COLO668 (cell line): ENCODE measurements around the gene SERPINA9.
"Not testable (repeated sequence)": the region's sequence is repeated elsewhere in the genome, so short reads cannot be mapped to it uniquely, and the experiment has no call there.

ENCODE experiments used
- DNase-seq: peaks from one replicate; lab custom pipeline; 2025; ENCODE audit not compliant: unreplicated experiment; lab: John Stamatoyannopoulos, UW

Gene SERPINA9, protein sequence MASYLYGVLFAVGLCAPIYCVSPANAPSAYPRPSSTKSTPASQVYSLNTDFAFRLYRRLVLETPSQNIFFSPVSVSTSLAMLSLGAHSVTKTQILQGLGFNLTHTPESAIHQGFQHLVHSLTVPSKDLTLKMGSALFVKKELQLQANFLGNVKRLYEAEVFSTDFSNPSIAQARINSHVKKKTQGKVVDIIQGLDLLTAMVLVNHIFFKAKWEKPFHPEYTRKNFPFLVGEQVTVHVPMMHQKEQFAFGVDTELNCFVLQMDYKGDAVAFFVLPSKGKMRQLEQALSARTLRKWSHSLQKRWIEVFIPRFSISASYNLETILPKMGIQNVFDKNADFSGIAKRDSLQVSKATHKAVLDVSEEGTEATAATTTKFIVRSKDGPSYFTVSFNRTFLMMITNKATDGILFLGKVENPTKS

DNA sequence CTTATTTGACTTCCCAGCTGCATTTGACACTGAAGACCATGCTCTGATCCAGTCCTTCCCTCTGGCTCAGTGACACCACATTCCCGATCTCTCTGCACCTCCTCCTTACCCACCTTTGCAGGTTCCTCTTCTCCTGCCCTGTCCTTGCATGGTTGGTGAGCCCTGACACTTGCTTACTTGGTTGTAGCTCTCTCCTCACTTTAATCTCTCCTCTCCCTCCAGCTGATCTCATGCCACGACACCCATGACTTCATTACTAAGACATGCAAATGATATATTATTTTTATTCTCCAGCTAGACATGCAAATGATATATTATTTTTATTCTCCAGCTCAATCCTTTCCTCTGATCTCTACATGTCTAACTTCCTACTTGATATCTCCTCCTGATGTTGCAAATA, at the start of gene SERPINA9:
Gene SERPINA9 (minus strand): TSS at position 175 of the 400 bp plus-strand sequence. CDS start 6,357 bp downstream, outside the sequence.
- DNase-seq, result no peak

DNA sequence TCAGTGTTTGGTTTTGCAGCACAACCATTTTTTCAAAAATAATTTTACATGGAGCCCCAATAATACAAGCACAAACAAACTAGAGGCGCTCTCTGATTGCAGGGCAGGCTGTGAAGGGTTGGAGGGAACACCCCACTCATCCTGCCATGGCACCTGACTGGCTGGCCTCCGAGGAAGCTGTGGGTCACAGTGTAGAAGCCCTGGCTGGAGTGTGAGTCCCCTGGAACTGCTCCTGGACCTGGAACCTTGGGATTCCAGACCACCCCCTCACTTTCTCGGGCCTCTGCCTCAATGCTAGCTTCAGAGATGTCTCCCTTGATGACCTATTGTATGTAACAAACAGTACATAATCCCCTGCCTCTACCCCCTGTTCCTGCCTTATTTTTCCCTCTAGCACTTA, 48.1 kb upstream of the SERPINA9 start:
- DNase-seq, result no peak

DNA sequence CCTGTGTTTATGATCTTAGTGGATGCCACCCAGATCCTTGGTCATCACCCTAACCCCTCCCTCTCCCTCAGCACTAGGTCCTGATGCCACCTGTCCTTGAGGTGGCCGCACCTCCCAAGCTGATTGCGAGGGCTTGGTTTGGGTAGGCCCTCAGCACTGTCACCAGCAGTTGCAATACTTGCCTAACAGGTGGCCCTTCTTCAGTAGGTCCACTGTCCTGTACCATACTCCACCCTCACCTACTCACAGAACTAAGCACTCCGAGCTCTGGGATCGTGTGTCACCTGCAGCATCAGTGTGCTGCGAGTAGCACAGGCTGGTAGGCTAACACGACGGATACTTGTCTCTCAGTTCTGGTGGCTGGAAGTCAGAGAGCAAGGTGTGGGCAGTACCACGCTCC, 47.3 kb upstream of the SERPINA9 start:
- DNase-seq, result no peak

DNA sequence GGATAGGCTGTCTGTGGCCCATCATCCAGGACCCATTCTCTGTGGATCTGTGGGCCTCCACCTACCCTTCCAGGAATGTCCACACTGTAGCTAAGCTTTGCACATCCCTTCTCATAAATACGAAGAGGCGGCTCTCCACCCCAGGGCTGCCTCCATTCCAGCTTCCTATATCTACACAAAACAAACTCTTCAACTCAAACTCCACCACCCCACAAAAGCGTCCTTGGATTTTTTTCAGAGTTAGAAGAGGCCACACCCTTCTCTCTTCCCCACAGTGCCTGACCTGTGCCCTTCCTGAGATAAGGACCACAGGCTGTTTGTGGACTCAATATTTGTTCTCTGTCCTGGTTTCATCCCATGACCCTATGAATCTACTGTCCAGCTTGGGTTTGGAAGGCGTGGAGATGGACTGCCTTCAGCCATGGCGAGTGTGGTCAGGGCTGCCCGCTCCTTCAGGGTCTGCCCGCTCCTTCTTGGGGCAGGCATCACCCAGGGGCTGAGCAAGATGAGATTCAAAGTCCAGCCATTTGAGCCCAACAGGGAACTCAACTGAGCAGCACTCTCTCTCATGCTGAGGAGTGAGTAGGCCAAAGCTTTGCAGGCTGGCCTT, 46.2 kb upstream of the SERPINA9 start:
- DNase-seq, result no peak

DNA sequence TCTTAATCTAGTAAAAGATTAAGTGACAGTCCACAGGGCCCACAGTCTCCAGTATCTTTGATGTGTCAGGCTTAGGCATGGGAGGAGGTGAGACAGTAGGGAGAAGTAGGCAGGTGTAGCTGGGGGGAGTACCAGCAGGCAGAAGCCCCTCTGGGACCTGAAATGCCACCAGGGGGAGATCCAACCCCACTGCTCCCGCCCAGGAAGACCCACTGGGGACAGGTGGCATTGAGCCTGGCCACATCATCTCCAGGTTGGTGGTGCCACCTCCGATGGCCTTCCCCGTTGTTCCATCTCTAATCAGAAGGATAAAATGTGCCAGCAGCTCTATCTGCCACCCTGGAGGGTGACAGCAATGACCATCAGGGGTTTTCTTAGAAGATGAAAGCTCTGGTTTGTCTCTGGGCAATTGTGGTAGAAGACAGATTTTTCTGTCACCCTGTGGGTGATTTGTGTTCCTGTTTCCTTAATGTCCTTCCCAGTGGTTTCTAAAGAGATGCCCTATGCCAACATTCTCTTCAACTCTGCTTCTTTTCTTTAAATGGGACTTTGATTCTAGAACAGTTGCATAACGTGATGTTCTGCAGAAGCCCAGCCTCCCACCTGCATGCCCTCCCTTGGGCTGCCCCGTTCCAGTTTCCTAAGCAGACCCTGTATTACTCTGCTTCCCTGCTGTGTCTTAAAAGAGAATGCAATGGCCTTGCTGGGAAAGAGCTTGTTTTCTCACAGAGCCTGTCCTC, 45.5 kb upstream of the SERPINA9 start:
- DNase-seq, result no peak

DNA sequence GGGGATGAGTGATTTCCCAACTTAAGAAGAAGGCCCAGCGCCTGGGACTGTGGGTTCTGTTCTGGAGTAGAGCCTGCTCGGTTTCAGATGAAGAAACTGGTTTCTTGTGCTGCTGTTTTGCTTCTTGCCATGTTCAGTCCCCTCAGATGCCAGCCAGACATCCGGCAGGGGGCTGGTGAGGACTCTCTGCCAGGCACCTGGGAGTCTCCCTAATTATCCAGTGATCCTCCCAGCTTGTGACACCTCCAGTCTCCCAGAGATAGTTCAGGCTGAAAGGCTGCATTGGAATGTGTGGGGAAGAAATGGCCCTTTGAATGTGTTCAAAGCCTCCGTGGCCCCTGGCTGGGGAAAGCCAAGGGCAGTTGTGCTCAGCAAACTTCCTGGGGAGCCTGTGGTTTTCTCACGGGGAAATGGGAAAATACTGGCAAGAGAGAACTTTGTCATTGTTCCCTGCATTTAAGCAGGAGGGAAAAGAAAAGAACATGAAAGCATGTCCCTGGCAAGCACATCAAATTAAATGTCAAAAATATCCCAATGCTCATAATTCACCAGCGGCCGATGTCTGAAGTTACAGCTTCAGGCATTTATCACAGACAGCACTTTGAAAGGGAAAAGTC, 41.8 kb upstream of the SERPINA9 start:
- DNase-seq, result no peak

DNA sequence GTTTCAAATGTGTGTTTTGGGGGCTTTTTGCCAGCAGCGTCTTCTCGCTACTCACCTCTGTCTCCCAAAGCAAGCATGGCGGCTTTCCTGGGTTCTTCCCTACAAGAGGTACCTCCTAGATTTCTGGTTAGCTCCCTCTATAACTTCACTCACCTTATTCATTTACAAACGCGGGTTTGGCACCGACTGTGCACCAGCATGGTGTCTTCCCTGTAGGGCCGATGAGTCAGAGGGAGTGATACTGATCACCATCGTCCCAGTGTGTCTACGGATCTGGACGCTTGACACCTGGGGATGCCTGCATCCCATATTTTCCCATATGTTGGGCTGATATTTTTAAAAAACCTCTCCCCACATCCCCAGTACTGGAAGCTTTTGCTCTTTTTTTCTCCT, 41.2 kb upstream of the SERPINA9 start:
- DNase-seq, result no peak

DNA sequence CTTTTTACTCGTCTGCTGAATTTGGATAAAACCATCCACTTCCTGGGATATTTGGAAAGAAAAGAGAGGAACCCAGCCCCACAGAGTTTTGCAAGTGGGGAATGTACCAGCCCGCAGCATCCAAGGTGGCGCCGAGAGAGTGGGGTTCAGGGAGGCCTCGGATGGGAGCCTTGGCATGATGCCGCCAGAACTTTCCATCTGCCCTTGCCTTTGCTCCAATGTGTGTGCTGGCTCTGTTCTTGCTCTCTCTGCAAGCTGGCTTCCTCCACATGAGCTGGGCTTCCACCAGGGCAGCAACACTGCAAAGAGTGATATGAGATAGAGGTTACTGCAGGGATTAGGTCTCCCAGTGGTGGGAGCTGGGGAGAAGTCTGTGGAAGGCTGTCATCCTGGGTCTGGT, 39.9 kb upstream of the SERPINA9 start:
- no peak for DNase-seq

DNA sequence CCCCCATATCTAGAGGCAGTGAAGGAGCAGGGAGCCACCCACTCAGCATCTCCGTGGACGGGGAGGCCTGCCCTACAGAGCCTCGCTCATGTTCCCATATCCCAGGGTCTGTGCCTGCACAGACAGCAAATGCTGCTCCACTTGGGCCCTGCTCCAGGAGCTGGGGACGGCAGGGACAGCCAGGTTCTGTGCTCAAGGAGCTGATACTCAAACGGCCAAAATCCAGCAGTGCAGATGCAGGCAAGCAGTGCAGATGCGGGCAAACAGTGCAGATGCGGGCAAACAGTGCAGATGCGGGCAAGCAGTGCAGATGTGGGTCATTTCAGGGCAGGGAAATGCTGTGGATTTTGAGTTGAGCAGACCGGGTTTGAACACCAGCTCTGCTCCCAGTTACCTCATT, 39.4 kb upstream of the SERPINA9 start:
- no peak for DNase-seq

DNA sequence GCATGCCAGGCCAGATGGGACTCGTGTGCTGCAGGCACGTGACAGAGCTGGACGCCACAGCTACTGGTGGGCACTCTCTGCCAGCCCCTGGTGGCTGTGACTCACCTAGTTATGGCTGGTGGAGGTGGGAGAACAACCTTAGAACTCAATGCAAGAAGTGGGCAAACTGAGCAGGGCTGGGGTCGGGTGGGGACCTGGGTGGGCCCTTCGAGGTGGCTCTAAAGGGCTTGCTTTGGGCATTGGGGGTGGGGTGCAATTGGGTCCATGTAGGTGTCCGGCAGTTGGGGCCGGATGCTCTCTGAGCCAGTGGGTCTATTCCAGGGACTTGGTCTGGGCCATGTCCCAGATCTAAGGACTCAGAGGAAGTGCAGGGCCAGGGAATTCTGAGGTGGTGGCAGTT, 38.4 kb upstream of the SERPINA9 start:
- no peak for DNase-seq

DNA sequence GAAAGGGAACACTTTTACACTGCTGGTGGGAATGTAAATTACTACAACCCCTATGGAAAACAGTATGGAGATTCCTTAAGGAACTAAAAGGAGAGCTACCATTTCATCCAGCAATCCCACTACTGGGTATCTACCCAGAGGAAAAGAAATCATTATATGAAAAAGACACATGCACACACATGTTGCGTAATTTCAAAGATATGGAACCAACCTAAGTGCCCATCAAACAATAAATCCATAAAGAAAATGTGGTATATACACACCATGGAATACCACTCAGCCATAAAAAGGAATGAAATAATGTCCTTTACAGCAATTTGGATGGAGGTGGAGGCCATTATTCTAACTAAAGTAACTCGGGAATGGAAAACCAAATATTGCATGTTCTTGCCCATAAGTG, 34.5 kb upstream of the SERPINA9 start:
- not testable (repeated sequence) for DNase-seq

DNA sequence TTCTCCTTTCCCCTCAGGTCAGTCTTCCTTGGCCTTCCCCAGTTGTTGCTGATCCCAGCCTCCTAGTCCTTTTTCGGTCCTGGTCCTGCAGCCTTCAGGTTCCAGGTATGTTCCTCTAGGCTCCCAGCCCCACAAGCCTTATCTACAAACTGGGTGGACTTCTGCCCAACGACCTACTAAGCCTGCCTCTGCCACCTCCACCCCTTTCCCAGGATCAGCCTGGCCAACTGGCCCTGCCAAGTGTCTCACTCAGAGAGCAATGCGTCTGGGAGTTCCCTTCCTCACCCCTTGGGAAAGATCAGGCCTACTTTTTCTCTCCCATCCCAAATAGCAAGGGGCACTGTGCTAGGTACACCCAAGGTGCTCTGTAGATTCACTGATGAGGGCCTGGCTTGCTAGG, 33.4 kb upstream of the SERPINA9 start, which contains the start of gene SERPINA12:
Gene SERPINA12 (minus strand): TSS at position 114 of the 400 bp plus-strand sequence. CDS start 11,072 bp downstream, outside the sequence.
- no peak for DNase-seq

DNA sequence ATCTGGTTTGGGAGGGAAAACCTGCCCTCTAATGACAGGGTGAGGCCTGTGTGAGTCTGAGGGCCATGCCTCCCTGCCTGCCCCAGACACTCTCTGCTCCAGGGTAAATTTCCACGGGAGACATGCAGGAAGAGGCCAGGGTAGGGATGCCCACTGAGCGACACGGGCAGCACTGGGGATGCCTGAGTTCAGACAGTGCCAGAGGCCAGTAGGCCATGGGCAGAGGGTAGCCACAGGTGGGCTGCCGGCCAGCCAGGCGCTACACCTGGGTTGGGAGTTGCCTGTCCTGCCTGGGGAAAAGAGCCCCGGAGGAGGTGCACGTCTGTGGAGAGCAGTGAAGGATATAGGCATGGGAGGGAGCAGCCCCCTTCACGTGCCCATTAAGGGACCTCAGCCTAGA, 29.6 kb upstream of the SERPINA9 start:
- DNase-seq, result no peak

DNA sequence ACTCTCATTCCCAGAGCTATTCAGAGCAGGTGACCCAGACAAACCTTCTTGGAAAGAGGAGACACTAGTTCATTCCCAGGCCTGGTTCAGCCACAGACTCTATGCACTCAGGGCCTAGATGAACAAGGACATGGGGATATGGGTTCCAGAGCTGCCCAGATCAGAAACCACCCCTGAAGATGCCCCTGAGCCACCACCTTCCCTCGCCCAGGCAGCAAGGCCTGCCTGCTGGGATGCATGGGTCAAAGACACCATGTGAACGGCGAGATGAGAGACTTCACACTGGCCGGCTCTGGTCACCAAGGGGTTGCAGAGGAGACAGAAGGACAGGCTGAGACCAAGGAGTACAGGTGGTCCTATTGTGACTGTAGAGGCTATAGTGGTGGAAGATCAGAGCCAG, 29.2 kb upstream of the SERPINA9 start:
- DNase-seq, result no peak

DNA sequence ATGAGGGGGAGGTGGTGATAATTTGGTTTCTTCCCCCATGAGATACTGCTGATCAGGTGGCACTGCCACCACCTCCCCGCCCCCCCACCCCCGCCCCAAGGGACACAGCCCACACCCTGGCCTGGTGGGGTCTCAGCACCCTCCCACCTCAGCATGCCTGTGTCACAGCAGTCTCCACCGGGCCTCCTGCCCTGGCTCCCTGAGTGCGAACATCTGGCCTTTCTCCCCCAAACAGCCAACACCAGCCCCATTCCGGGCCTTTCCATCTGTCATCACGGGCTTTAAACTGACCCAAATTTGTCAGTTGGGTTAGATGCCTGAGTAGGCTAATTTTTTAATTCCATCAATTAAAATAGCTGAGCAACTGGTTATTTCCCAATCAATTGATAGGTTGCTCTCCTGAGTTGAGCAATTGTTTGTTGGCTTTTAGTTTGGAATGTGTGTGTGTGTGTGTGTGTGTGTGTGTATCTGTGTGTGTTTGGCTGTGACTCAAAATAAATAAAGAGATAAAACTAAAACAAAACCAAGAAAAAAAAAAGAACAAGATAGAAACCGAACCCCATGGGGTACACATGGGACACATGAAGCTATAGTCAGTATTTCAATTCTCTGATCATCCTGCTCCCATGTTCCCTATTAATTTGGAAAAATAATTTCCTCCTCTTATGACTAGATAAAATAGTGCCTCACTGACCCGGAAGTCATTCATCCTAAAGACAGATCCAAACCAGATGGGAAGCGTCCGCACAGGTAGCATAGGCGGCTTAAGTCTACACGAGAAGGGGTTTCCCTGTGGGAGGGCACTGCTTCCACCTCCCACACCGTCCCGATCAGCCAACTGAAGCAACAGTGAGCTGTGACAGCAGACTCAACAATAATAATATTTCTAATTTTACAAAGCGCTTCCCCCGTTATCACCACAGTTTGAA, 25.9 kb upstream of the SERPINA9 start:
- no peak for DNase-seq

DNA sequence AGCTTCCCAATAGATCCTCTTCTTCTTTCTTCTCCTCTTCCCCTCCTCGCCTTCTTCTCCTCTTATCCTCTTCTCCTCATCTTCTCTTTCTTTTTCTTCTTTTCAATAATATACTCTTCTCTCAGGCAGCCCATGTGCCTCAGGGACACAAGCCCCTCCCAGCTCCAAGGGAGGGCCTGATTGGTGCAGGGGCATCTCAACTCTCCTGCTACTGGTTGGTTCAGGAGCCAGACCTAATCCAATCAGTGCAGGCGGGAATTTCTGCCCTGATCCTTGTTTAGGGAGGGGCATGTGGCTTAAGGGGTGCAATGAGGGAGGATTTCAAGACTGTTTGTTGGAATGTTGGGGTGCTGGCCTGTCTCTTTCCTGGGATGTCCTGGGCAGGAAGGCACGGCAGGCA, 24.3 kb upstream of the SERPINA9 start:
- no peak for DNase-seq

DNA sequence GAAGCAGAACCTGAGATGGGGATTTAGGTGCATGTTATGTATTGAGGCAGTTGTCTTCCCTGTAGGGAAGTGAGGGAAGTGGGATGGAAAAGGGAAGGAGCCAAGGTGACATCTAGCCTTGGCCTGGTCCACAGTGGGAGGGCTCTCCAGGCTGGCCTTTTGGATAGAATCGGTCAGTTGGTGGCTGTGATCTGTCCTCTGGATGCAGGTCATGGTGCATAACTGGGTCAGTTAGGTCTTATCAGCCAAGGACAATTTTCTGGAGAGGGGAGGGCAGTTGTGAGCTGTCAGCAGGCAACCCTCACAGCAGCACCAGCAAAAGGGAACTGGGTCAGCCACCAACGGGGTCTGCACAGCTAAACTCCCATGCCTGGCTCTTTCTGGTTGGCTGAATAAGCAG, 23.7 kb upstream of the SERPINA9 start:
- no peak for DNase-seq

DNA sequence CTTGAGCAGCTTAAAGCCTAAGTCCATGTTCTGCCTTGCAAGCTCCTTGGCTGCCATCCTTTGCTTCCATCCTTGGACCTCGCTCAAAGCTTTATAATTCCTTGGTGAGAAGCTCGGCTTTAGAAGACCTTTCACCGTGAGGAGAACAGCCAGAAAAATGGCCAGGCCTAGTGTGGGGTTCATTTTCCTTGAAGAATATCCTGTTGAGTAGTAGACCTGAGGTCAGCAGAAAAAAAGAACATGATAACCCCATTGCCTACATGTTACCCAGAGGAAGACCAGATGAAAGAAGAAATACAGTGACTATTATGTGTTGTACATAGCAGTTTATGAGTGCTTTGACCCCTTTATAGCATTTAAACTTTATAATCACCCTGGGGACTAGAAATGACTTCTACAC, 22.2 kb upstream of the SERPINA9 start:
- DNase-seq, result no peak

DNA sequence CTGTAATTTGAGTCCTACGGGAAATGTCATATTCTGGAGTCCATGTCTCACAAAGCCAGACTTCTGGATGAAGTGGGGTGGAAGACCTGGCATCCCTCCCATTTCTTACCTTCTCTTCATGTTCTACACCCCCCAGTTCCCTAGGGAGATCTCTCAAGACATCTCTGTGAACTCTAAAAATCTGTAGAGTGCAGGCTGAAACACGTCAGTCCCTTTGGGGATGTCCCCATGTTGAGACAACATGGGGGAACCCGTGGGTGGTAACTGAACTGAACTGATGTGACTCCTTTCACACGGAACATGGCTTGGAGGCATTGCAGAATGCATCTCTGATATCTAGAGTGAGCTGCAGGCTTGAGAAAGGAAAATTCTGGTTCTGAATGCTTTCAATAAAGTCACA, 18.1 kb upstream of the SERPINA9 start:
- no peak for DNase-seq

DNA sequence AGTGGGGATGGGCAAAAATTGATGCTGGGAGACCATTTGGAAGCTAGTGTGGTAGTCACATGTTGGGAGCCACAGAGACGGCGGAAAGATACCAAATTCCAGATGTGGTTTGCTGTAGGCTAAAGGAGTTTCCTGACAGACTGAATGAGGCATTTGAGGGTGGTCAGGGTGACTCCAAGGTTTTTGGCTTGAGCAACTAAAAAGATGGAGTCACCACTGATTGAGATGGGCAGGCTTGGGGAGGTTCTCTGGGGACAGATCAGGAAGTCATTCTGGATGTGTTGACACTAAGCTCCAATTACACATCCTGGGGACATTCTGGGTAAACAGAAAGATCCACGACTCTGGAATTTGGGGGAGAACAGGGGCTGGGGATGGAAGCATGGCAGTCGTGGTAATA, 15.5 kb upstream of the SERPINA9 start:
- no peak for DNase-seq
